Measurements from ENCODE around the gene PLA2G4A.

- no peak for TF ChIP-seq CTCF (optimal IDR thresholded peaks at IDR 0.05 in 1 of 3, IDR thresholded peaks at IDR 0.05 in 1 of 3, conservative IDR thresholded peaks at IDR 0.05 in 1 of 3; ENCODE audit: extremely low read depth in 1 of 3, insufficient read depth in 2 of 3, low read length in 3 of 3)
- no peak for TF ChIP-seq EZH2 (IDR thresholded peaks at IDR 0.05; ENCODE audit: low read length)
Measured at GRCh38 chr1:186839041-186839400, 10.3 kb downstream of the PLA2G4A start.

Data from keratinocyte (primary cell).